GM18868 (cell line): ENCODE measurements around the gene RAB4B.
"Not testable (repeated sequence)": the region's sequence is repeated elsewhere in the genome, so short reads cannot be mapped to it uniquely, and the experiment has no call there.

Experiments
- ATAC-seq: cut with Tn5 transposase; IDR thresholded peaks from one replicate; pipeline ENCODE4 v1.9.1; 2021; ENCODE audit warnings: mild to moderate bottlenecking, moderate library complexity; ENCODE audit not compliant: unreplicated experiment

Gene RAB4B

GRCh38 chr19:40776932-40777644, 959 bp upstream of the RAB4B start:
- peak; percentile 65 for ATAC-seq

GRCh38 chr19:40777645-40777936, 456 bp upstream of the RAB4B start:
- no peak for ATAC-seq

- ATAC-seq, result no peak
Observed at GRCh38 chr19:40778706-40779284, 748 bp downstream of the RAB4B start.

GRCh38 chr19:40780582-40780981, 2.5 kb downstream of the RAB4B start:
- no peak for ATAC-seq

GRCh38 chr19:40781140-40781539, 3.1 kb downstream of the RAB4B start:
- ATAC-seq, result no peak

- no peak for ATAC-seq
Observed at GRCh38 chr19:40783711-40784110, 5.7 kb downstream of the RAB4B start.

GRCh38 chr19:40784146-40784545, 6.1 kb downstream of the RAB4B start:
- ATAC-seq, result not testable (repeated sequence)

- ATAC-seq, result no peak
Observed at GRCh38 chr19:40785526-40785925, 7.5 kb downstream of the RAB4B start.

- ATAC-seq, result no peak
Observed at GRCh38 chr19:40786060-40787037, 8.3 kb downstream of the RAB4B start.

GRCh38 chr19:40791349-40791748, 13.3 kb downstream of the RAB4B start:
- ATAC-seq, result no peak

- ATAC-seq, result no peak
Observed at GRCh38 chr19:40791996-40792395, 13.9 kb downstream of the RAB4B start.

- ATAC-seq, result no peak
Observed at GRCh38 chr19:40797166-40797962, 19.3 kb downstream of the RAB4B start.

GRCh38 chr19:40797963-40798682, 20.1 kb downstream of the RAB4B start:
- peak; percentile 20 for ATAC-seq

GRCh38 chr19:40798683-40799557, 20.9 kb downstream of the RAB4B start, which contains the start of gene EGLN2:
Gene EGLN2 (plus strand): TSS chr19:40799191. CDS start chr19:40800573, 1,382 bp downstream.
- peak; percentile 74 for ATAC-seq

GRCh38 chr19:40799558-40800338, 21.7 kb downstream of the RAB4B start:
- ATAC-seq, result no peak

GRCh38 chr19:40800339-40800996, 22.4 kb downstream of the RAB4B start:
- ATAC-seq, result no peak

- no peak for ATAC-seq
Observed at GRCh38 chr19:40800997-40801377, 22.9 kb downstream of the RAB4B start.
